Liver (tissue), 9 donors: Measurements from ENCODE around the gene CR1. TPM values are rescaled to one million over a fixed set of nuclear protein-coding genes. Genes with fewer than 3 reads are reported as not detected.
A peak's percentile ranks its signal among the peaks of the same experiment; 100 is the strongest.

ENCODE experiments used
- DNase-seq: peaks from one replicate; pipeline ENCODE4 v3.0.0-alpha.2; 2017; ENCODE audit warnings: low spot score
- H3K27ac ChIP-seq, 2 donors: one replicate each; pipeline ENCODE4 v1.7.0; 2013; ENCODE audit warnings: inconsistent platforms in 2 of 2, low read length in 2 of 2, control low read depth in 1 of 2, low read depth in 1 of 2, mild to moderate bottlenecking in 1 of 2
- H3K27me3 ChIP-seq, 4 donors: one replicate each; pipeline versions ENCODE4 v1.6.1 to v1.7.0; 2013; ENCODE audit warnings: low read length in 3 of 4, inconsistent platforms in 1 of 4, mild to moderate bottlenecking in 1 of 4, moderate library complexity in 1 of 4; ENCODE audit not compliant: control insufficient read depth in 4 of 4, insufficient read depth in 4 of 4
- H3K36me3 ChIP-seq, 4 donors: one replicate each; pipeline versions ENCODE4 v1.6.1 to v1.7.0; 2013; ENCODE audit warnings: low read length in 3 of 4, mild to moderate bottlenecking in 3 of 4, low read depth in 1 of 4, moderate library complexity in 1 of 4; ENCODE audit not compliant: control insufficient read depth in 4 of 4, insufficient read depth in 3 of 4
- H3K4me1 ChIP-seq, 4 donors: one replicate each; pipeline versions ENCODE4 v1.6.1 to v1.7.0; 2013; ENCODE audit warnings: low read length in 3 of 4, mild to moderate bottlenecking in 3 of 4, moderate library complexity in 1 of 4; ENCODE audit not compliant: control insufficient read depth in 4 of 4, insufficient read depth in 4 of 4
- H3K4me3 ChIP-seq, 3 donors: one replicate each; pipeline versions ENCODE4 v1.6.1 to v1.7.0; 2013; ENCODE audit warnings: low read length in 3 of 3, control low read depth in 1 of 3, low read depth in 1 of 3, mild to moderate bottlenecking in 1 of 3
- H3K9ac ChIP-seq, 2 donors: one replicate each; pipeline ENCODE4 v1.7.0; 2013; ENCODE audit warnings: low read length in 2 of 2, mild to moderate bottlenecking in 2 of 2, moderate library complexity in 2 of 2, control low read depth in 1 of 2, low read depth in 1 of 2
- H3K9me3 ChIP-seq, 4 donors: one replicate each; pipeline versions ENCODE4 v1.6.1 to v1.7.0; 2013; ENCODE audit warnings: low read length in 3 of 4; ENCODE audit not compliant: control insufficient read depth in 4 of 4
- ATF3 ChIP-seq: IDR thresholded peaks from 2 replicates; pipeline ENCODE4 v1.6.1; 2016; ENCODE audit warnings: antibody characterized with exemption
- CTCF ChIP-seq: fragments of 150-350 bp; IDR thresholded peaks from 2 replicates; pipeline ENCODE4 v1.5.1; 2017; ENCODE audit warnings: improper control_type of control experiment, low read depth, low read length; ENCODE audit not compliant: missing input control
- EGR1 ChIP-seq, 2 donors: IDR thresholded peaks; 2 replicates each; pipeline ENCODE4 v1.6.1; 2016 to 2018; ENCODE audit warnings: antibody characterized with exemption in 2 of 2, low read depth in 2 of 2
- FOXA1 ChIP-seq: IDR thresholded peaks from 2 replicates; pipeline ENCODE4 v1.6.1; 2016; ENCODE audit warnings: antibody characterized with exemption
- FOXA2 ChIP-seq: IDR thresholded peaks from 2 replicates; pipeline ENCODE4 v1.6.1; 2016; ENCODE audit warnings: antibody characterized with exemption
- GABPA ChIP-seq, 2 donors: IDR thresholded peaks in 1 of 2; conservative IDR thresholded peaks in 1 of 2; 2 replicates each; pipeline ENCODE4 v1.6.1; 2016; ENCODE audit warnings: antibody characterized with exemption in 2 of 2, mild to moderate bottlenecking in 1 of 2, moderate library complexity in 1 of 2
- HNF4A ChIP-seq, 2 donors: conservative IDR thresholded peaks; 2 replicates each; pipeline ENCODE4 v1.6.1; 2016; ENCODE audit warnings: antibody characterized with exemption in 2 of 2, mild to moderate bottlenecking in 2 of 2
- HNF4G ChIP-seq: IDR thresholded peaks from 2 replicates; pipeline ENCODE4 v1.6.1; 2016; ENCODE audit warnings: antibody characterized with exemption
- JUND ChIP-seq, 2 donors: IDR thresholded peaks; 2 replicates each; pipeline ENCODE4 v1.6.1; 2016; ENCODE audit warnings: antibody characterized with exemption in 2 of 2
- MAX ChIP-seq: IDR thresholded peaks from 2 replicates; pipeline ENCODE4 v1.6.1; 2016; ENCODE audit warnings: antibody characterized with exemption
- NR2F2 ChIP-seq: IDR thresholded peaks from 2 replicates; pipeline ENCODE4 v1.6.1; 2016; ENCODE audit warnings: antibody characterized with exemption
- RAD21 ChIP-seq, 2 donors: IDR thresholded peaks; 2 replicates each; pipeline ENCODE4 v1.6.1; 2016; ENCODE audit warnings: antibody characterized with exemption in 2 of 2, mild to moderate bottlenecking in 2 of 2
- RXRA ChIP-seq, 2 donors: IDR thresholded peaks; 2 replicates each; pipeline ENCODE4 v1.6.1; 2017 to 2018; ENCODE audit warnings: antibody characterized with exemption in 2 of 2, mild to moderate bottlenecking in 1 of 2
- SP1 ChIP-seq: IDR thresholded peaks from 2 replicates; pipeline ENCODE4 v1.6.1; 2018; ENCODE audit warnings: antibody characterized with exemption, mild to moderate bottlenecking
- TAF1 ChIP-seq: conservative IDR thresholded peaks from 2 replicates; pipeline ENCODE4 v1.6.1; 2016; ENCODE audit warnings: antibody characterized with exemption, mild to moderate bottlenecking
- YY1 ChIP-seq: IDR thresholded peaks from 2 replicates; pipeline ENCODE4 v1.6.1; 2016; ENCODE audit warnings: antibody characterized with exemption, mild to moderate bottlenecking
- WGBS: extraction: QIAGEN DNeasy Blood & Tissue Kit; methylation state at CpG from one replicate; pipeline ENCODE4 v1.1.7; 2013; 5-methylcytosine and 5-hydroxymethylcytosine counted together
- polyA plus RNA-seq, 2 donors: library from polyadenylated mRNA; stranded (reverse) in 1 of 2; unstranded in 1 of 2; fragments of 200-250 nt in 1 of 2; fragments of >200 nt in 1 of 2; fragmentation: Nextera tagmentation in 1 of 2; extraction: Ambion mirVana in 1 of 2; gene quantifications; one replicate each; pipeline versions ENCODE4 v1.2.1 to v1.2.3, GENCODE V29; 2013 to 2015
- total RNA-seq, 2 donors: library from RNA; depleted of rRNA; stranded (reverse); fragments of >200 nt; gene quantifications; one replicate each; pipeline ENCODE4 v1.2.3, GENCODE V29; 2014
- TF ChIP-seq, protein P1 (sequence below): IDR thresholded peaks from 2 replicates; pipeline ENCODE4 v1.6.1; 2016; ENCODE audit warnings: antibody characterized with exemption
- TF ChIP-seq, protein P2 (sequence below): IDR thresholded peaks from 2 replicates; pipeline ENCODE4 v1.6.1; 2016; ENCODE audit warnings: antibody characterized with exemption, mild to moderate bottlenecking
- donor health status: healthy.
- donor health status: healthy.
- donor health status: healthy.
- donor health status: healthy.
- donor health status: healthy.

CR1 gene
- total and polyA plus RNA-seq, 4 donors, result 0.78 to 16.7 (median 7.4) TPM

- 82% methylated on average over 1 of the region's 1 CpG for WGBS
- Histone ChIP-seq H3K36me3 (no peaks in the 10 kb centered on the region), H3K4me1 (peaks cover 0 to 4% (median 0%) of the 10 kb centered on the region in 4 donors), H3K9me3 (peaks cover 0 to 5% (median 2%) of the 10 kb centered on the region in 4 donors), H3K9ac (no peak overlapping the region), H3K27ac (no peak overlapping the region), H3K27me3 (peaks cover 0 to 9% (median 2%) of the 10 kb centered on the region in 4 donors), H3K4me3 (no peak overlapping the region)
- no peak for TF ChIP-seq NR2F2
- no peak for TF ChIP-seq SP1
- no peak for DNase-seq
These were observed 170.4 kb downstream of the CR1 start for GRCh38 chr1:207666342-207666741.

DNA sequence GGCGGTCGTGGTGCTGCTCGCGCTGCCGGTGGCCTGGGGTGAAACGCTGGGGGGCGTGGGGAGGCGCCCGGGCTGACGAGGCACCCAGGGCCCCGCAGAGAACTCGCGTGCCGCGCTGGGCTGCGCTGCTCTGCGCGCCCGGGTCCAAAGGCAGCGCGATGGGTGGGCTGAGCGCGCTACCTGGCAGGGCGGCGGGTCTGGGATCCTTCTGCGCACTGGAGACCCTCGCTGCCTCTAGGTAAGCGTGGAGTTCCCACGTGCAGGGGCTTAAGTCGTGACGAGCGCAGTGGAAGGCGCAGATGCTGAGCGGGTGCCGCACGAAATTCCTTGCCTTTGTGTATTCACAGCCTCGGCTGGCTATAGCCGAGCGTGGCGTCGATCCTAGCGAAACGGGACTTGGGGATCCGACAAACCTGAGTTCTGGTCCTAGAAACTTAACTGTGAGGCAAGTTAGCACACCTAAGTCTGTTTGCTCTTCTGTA, 173.6 kb downstream of the CR1 start:
- Histone ChIP-seq H3K4me3 (peak overlapping the region in 1 of 3 donors; percentile 22), H3K36me3 (no peaks in the 10 kb centered on the region), H3K27me3 (peaks cover 0 to 9% (median 3%) of the 10 kb centered on the region in 4 donors), H3K4me1 (peaks cover 0 to 4% (median 0%) of the 10 kb centered on the region in 4 donors), H3K9ac (no peak overlapping the region), H3K9me3 (peaks cover 0 to 5% (median 2%) of the 10 kb centered on the region in 4 donors), H3K27ac (no peak overlapping the region)
- TF ChIP-seq RXRA (IDR thresholded peaks at IDR 0.05) (no peak), TAF1 (no peak), ATF3 (no peak), YY1 (no peak), FOXA2 (no peak), MAX (no peak), GABPA (IDR thresholded peaks at IDR 0.05 in 1 of 2, conservative IDR thresholded peaks at IDR 0.05 in 1 of 2) (no peak), HNF4G (no peak), SP1 (no peak), FOXA1 (no peak), HNF4A (conservative IDR thresholded peaks at IDR 0.05) (no peak), EGR1 (IDR thresholded peaks at IDR 0.05; ENCODE audit: low read depth in 2 of 2) (no peak), NR2F2 (no peak), JUND (IDR thresholded peaks at IDR 0.05) (no peak), RAD21 (IDR thresholded peaks at IDR 0.05) (no peak), CTCF (no peak)
- TF ChIP-seq, protein P1, sequence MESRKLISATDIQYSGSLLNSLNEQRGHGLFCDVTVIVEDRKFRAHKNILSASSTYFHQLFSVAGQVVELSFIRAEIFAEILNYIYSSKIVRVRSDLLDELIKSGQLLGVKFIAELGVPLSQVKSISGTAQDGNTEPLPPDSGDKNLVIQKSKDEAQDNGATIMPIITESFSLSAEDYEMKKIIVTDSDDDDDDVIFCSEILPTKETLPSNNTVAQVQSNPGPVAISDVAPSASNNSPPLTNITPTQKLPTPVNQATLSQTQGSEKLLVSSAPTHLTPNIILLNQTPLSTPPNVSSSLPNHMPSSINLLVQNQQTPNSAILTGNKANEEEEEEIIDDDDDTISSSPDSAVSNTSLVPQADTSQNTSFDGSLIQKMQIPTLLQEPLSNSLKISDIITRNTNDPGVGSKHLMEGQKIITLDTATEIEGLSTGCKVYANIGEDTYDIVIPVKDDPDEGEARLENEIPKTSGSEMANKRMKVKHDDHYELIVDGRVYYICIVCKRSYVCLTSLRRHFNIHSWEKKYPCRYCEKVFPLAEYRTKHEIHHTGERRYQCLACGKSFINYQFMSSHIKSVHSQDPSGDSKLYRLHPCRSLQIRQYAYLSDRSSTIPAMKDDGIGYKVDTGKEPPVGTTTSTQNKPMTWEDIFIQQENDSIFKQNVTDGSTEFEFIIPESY, result no peak
- TF ChIP-seq, protein P2, sequence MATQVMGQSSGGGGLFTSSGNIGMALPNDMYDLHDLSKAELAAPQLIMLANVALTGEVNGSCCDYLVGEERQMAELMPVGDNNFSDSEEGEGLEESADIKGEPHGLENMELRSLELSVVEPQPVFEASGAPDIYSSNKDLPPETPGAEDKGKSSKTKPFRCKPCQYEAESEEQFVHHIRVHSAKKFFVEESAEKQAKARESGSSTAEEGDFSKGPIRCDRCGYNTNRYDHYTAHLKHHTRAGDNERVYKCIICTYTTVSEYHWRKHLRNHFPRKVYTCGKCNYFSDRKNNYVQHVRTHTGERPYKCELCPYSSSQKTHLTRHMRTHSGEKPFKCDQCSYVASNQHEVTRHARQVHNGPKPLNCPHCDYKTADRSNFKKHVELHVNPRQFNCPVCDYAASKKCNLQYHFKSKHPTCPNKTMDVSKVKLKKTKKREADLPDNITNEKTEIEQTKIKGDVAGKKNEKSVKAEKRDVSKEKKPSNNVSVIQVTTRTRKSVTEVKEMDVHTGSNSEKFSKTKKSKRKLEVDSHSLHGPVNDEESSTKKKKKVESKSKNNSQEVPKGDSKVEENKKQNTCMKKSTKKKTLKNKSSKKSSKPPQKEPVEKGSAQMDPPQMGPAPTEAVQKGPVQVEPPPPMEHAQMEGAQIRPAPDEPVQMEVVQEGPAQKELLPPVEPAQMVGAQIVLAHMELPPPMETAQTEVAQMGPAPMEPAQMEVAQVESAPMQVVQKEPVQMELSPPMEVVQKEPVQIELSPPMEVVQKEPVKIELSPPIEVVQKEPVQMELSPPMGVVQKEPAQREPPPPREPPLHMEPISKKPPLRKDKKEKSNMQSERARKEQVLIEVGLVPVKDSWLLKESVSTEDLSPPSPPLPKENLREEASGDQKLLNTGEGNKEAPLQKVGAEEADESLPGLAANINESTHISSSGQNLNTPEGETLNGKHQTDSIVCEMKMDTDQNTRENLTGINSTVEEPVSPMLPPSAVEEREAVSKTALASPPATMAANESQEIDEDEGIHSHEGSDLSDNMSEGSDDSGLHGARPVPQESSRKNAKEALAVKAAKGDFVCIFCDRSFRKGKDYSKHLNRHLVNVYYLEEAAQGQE, result no peak
- WGBS, result 5% methylated on average over 44 of the region's 44 CpGs
- no peak for DNase-seq
